Pulmonary artery endothelial cell (primary cell): ENCODE results near the gene HSD17B14. TPM values are rescaled to one million over a fixed set of nuclear protein-coding genes. Genes with fewer than 3 reads are reported as not detected.

Source experiments
- DNase-seq: peaks from one replicate; pipeline ENCODE4 v3.0.0-alpha.2; 2011; ENCODE audit warnings: low read depth, low spot score
- total RNA-seq: library from RNA; depleted of rRNA; stranded (reverse); fragments of >200 nt; gene quantifications from 2 replicates; pipeline ENCODE4 v1.2.3, GENCODE V29; 2014

The HSD17B14 gene
- total RNA-seq, 1 donor from 2014 or later = 6.4 TPM

DNA sequence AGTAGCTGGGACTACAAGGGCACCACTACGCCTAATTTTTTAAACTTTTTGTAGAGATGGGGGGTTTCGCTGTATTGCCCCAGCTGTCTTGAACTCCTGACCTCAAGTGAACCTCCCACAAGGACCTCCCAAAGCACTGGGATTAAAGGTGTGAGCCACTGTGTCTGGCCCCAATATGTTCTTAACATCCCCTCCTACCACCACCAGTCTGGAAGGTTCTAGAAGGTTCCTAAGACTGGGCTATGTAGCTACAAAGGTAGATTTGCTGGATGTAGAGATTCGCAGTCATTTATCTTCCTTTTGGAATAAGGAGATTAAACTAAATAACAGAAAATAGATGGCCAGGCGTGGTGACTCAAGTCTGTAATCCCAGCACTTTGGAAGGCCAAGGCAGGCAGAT lies 5.3 kb downstream of the HSD17B14 start:
- no peak for DNase-seq

DNA sequence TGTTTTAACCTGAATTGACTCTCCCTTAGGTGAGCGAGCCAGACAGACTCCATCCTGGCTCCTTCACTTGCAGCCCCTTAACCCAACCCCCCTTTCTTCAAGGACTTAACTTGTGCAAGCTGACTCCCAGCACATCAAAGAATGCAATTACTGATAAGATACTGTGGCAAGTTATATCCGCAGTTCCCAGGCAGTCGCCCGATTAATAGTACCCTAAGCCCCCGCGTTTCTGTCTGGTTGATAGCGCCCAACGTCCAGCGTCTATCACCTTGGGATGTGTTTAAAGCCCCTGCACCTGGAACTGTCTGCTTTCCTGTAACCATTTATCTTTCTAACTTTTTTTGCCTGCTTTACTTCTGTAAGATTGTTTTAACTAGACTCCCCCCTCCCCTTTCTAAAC lies 6.2 kb downstream of the HSD17B14 start:
- no peak for DNase-seq

DNA sequence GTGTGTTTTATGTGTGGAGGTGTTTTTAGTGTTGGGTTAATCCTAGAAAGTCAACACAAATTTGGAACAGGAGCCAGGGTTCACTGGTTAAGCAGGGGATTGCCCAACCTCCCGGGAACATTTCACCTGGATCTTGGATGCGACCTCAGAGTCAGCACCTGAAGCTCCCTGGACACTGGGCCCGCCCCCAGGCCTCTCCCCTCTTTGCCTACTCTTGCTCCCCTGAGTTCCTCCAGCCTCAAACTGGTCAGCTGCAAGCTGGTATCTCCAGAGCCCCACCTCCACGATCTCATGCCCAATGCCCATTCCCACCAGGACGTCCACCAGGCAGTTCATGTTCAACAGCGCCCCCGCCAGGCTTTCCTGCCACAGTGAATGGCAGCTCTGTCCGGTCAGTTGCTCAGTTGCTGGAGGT lies 9.7 kb downstream of the HSD17B14 start:
- no peak for DNase-seq

DNA sequence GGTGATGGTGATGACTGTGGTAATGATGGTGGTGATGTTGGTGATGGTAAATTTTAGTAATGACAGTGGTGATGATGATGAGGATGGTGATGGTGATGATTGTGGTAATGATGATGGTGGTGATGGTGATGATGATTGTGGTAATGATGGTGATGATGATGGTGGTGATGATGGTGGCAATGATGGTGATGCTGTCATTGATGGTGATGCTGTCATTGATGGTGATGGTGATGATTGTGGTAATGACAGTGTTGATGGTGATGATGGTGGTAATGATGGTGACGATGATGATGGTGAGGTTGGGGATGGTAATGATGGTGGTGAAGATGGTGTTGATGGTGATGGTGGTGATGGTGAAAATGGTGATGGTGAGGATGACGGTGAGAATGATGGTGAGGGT lies 13.8 kb downstream of the HSD17B14 start:
- no peak for DNase-seq

DNA sequence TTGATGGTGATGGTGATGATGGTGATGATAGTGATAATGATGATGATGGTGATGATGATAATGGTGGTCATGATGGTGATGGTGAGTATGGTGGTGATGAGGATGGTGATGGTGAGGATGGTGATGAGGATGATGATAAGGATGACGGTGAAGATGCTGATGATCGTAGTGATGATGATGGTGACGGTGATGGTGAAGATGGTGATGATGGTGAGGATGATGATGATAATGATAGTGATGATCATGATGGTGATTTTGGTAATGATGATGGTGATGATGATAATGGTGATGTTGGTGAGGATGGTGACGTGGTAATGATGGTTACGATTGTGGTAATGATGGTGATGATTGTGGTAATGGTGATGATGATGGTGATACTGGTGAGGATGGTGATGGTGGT lies 14.7 kb downstream of the HSD17B14 start:
- DNase-seq = no peak

DNA sequence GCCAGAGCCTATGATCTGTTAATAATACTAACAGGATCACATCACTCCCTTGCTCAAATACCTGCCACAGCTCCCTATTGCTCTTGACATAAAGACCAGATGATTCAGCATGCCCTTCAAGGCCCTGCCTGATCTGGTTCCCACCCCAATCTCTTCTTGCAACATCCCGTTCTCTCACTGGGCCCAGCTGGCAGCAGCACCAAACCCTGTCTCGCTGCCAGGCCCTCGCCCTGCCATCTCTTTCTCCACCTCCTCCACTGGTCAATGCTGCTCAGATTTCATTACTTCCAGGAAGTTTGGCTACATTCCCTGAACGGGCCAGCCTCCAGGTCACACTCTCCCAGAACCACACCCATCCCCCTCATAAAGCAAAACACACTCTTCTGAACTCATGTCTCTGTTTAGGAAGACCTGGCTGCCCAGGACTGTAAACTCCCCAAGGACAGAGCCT lies 16.9 kb downstream of the HSD17B14 start:
- no peak for DNase-seq

DNA sequence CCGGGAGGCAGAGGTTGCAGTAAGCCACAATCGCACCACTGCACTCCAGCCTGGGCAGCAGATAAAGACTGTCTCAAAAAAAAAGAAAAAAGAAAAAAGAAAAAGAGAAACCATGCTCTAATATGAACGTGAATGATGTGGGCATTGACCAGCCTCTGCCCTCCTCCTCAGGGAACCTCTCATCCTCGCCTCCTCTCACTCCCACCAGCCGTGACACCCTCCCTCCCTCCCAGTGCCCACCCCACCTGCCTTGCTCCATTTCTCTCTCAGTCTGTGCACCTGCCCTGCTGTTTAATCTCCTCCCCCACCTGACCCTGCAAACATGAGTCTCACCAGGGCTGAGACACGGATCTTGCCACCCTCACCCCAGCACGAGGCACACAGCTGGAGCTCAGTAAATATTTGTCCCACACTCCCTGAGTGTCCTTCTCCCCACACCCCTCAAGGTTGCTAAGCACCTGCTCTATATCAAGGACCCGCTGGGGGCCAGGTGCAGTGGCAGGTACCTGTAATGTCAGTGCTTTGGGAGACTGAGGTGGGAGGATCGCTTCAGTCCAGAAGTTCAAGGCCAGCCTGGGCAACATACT lies 18.0 kb downstream of the HSD17B14 start:
- no peak for DNase-seq

DNA sequence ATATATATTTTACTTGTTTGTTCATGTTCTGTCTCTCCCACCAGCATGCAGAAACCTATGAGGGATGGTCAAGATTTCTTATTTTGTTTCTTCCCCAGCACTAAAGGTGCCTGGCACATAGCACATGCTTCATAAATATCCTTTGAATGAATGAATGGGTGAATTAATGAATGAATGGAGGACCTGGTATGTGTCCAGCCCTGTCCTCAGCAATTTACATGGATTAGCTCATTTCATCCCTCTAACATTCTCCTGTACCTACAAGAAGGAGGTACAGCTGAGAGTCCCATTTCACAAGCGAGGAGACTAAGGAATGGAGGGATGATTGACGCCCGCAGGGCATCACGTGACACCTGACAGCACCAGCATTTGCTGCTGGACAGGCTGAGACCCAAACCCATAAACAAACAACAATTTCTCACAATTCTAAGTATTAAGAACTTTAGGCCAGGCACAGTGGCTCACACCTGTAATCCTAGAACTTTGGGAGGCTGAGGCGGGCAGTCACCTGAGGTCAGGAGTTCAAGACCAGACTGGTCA lies 18.6 kb downstream of the HSD17B14 start:
- DNase-seq = no peak

DNA sequence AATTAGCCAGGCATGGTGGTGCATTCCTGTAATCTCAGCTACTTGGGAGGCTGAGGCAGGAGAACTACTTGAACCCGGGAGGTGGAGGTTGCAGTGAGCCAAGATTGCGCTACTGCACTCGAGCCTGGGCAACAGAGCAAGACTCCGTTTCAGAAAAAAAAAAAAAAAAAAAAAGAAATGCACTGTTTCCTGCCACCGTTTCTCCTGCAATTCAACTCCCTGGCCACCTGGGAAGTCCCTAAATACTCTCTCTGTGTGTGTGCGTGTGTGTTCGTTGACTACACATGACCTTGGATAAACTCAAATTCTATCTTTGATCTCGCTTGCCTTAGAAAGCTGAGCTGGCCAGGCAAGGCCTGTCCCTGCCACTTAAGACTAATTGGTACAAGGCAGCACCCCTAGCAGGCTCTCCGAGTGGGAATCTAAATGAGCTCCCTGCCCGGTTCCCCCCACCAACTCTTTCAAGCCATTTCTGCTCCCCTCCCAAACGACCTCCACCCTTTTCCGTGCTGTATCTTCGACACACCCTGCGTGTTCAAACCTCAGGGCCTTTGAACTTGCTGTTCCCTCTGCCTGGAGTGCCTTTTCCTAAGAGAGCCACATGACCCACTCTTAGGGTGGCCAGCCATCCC lies 20.3 kb downstream of the HSD17B14 start:
- DNase-seq = no peak

DNA sequence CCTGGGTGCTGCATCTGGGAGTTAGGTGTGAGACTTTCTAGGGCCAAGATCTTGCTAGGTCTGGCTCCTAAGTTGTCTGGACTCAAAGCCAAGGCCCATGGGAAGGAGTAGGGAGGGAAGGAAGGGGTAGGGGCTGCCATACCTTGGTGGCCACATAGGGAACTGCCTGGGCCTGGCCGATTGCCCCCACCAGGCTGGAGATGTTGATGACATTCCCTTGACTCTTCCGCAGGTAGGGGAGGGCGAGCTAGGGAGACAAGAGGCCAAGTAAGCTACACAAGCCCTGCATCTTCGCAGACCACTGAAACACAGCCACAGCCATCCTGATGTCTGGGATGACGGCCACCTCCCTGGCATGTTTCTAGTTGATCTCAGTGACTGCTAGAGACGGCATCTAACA lies 21.4 kb downstream of the HSD17B14 start:
- DNase-seq = no peak

DNA sequence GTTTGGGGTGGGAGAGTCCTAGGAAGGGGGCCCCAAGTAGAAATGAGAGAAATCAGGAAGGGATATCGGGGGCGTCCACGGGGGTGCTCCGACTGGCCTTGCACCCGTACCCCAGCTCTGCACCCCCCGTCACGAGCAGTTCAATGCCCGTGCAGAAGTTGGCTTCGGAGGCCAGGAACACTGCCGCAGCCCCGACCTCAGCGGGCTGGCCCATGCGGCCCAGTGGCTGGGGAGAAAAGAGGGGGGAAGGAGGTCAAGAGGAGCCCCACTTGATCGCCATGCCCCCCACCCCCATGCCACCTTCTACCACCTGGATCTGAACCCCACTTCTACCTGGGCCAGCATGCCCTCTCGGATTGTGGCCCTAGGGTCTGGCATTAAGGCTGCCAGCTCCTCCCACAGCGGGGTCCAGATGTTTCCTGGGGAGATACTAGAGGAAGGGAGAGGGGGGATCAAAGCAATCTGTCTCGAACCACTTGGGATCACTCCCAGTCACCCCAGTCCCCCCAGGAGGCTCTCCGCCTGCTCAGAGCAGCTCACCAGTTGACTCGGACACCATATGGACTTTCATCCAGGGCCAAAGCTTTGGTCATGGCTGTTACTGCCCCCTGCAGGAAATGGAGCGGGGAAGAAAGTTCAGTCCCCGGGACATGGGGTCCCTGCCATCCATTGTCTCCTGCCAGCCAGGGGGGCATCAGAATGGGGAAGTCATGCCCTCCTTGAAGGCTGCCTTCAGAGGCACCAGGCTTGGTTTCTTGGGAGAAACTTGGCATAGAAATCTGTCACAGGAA lies 23.0 kb downstream of the HSD17B14 start:
- no peak for DNase-seq

DNA sequence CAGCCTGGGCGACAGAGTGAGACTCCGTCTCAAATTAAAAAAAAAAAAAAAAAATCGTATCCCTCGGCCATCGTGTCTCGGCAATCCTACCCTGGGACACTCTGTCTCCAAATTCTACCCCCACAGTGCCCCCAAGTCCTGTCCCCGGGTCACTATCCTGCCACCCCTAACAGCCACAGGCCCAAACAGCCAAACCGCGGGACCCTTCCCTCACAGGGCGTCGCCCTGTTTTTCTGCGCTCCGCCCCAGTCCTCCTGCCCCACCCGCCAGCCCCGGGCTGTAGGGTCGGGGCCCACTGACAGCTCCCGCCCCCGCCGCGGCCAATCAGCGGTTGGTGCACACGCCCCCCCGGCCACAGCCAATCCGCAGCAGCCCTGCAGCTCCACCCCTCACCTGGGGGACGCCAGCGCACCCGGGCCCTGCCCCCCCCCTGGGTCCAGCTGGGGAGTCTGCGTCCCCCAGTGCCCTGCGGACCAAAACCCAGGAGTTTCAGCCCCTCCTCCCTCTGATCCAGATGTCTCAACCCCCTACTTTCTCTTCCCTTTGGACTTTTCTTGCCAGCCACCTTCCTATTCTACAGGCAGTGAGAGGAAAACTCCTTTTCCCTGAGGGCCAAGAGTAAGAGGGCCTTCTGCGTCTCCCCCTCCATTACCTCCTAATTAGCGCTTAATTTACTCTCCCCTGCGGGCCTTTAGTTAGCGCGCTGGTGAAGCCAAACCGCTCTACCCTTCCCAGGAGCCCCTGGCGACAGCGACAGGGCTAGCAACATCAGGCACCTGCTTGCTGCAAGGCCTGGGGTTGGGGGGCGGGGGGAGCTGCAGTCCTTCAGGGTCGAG lies 24.0 kb downstream of the HSD17B14 start:
- no peak for DNase-seq

DNA sequence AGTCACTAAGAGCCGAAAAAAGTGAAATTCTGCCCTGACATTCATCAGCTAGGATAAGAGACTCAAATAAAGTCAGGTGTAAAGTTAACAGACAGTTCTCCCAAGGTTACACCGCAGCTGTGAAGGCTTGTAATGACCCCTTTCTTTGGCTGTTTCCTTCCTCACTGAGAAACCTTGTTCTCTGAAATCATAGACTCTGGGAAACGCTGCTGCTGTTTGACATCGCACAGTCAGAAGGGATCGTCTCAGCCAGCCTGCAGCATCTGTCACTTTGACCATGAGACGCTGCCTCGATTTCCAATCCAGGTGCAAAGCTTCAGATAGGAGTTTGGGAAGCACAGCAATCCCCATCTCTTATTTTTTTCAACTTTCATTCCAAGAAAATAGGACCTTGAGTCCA lies 26.1 kb downstream of the HSD17B14 start:
- DNase-seq = no peak

DNA sequence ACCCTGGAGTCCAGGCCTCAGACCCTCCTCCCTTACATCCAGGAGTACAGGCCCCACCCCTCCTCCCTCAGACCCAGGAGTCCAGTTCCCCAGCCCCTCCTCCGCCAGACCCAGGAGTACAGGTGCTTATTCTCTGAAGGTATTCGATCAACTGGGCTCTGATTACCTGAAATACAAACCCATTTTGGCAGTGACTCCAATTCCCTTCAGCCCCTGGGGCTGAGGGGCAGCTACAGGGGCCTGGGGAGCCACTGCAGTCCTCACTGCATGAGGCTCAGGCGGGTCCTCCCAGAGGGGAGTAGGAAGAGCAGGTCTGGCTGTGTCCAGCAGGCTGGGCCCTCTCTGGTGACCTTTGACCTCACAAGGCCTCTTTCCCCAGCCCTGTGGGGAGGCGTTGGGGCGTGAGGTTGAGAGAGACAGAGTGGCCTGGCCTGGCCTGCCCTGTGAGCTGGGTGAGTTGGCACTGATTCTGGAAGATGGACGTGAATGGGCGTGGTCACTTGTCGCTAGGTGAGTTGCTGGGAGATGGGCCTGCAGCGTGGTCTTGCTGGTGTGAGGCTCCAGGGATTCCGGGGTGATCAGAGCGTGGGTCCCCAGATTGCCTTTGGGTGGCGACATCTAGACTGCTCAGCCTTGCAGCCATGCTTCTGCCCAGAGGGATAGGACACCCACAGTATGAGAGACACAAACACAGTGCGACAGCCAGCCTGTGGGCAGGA lies 28.5 kb downstream of the HSD17B14 start:
- no peak for DNase-seq

DNA sequence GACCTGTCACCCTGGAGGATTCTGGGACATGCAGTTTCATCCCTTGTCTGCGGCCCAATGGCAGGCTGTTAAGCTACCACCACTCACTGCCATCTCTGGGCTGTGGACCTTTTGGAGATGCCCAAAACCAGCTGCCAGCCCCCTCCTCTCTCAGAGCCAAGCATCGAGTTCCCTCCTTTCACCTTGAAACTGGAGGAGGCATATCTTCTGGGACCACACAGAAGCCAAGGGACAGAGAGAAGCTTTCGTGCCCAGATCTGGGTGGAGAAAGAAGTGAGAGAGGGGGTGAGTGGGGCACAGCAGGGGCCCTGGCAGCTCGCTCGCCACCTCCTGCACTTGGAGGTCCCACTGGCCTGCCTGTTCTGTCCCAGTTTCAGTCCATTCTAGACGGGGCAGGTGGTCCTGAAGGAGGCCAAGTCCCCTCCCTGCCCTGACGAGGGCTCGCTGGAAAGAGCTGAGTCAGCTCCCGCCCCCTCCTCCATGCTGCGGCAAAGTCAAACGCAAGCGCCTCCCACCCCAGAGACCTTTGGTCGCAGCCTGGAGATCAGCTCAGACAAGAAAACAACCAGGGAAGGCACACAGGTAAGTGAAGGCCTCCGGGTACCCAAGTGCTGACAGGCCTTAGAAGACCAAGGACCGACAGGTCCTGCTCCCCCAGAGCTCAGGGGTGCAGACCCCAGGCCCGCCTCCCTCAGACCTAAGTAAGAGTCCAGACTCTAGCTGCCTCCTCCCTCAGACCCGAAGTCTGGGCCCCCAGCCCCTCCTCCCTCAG lies 29.3 kb downstream of the HSD17B14 start:
- DNase-seq = no peak

DNA sequence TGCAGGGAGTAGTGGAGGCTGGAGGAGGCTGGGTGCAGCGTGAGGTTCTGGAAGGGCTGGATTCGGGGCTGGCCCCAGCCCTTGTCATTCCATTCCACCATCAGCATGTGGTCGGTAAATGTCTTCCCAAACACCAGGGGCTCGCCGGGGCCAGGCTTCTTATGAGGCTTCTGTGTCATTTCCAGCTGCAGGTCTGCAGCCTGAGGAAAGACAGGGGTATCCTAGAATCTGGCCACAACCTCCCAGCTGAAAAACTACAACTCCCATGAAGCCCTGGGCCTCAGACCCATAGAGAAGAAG lies 29.8 kb downstream of the HSD17B14 start:
- no peak for DNase-seq

DNA sequence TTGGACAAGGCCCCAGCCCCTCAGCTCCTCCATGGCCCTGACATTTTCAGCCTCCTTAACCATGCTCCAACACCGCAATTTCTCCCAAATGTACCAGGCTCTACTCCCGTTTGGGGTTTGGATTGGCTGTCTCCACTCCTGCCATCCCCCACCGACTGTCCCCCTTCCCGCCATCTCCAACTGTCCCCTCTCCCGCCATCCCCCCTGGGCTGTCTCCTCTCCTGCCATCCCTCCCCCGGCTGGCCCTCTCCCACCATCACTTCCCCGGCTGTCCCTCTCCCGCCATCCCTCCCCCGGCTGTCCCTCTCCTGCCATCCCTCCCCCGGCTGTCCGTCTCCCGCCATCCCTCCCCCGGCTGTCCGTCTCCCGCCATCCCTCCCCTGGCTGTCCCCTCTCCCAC lies 30.8 kb downstream of the HSD17B14 start:
- no peak for DNase-seq

DNA sequence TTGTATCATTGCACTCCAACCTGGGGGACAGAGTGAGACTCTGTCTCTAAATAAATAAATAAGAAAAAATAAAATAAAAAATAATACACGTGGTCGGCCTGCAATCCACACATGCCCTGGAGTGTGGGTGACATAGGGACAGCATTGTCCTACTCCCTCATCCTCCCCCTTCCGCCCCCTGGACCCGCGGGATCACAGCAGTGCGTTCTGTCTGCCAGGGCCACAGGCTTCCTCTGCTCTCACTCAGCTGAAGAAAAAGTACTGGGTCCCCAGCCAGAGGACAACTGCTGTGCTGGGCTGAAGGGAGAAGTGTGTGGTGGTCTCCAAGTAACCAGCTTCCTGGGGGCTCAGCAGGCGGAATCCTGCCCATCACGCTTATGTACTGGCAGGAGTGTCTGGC lies 31.8 kb downstream of the HSD17B14 start:
- DNase-seq = no peak

DNA sequence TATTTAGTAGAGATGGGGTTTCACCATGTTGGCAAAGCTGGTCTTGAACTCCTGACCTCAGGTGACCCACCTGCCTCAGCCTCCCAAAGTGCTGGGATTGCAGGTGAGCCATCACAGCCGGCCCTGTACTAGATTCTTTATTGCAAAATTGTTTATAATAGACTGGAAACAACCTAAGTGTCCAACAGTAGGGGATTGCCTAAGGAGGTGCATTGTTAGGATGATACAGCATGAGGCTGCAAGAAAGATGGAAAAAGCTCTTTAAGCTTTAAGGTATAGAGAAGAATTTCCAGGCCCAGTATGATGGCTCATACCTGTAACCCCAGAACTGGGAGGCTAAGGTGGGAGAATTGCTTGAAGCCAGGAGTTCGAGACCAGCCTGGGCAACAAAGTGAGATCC lies 33.7 kb downstream of the HSD17B14 start:
- DNase-seq = no peak
